HG02885 (cell line): ENCODE results near the gene GABRQ.

ENCODE experiments used
- ATAC-seq: cut with Tn5 transposase; IDR thresholded peaks from one replicate; pipeline ENCODE4 v1.9.1; 2021; ENCODE audit warnings: mild to moderate bottlenecking; ENCODE audit not compliant: unreplicated experiment, poor library complexity

The GABRQ gene

GRCh38 chrX:152637649-152638442, at the start of gene GABRQ:
TSS of gene GABRQ (plus strand) at chrX:152637895. CDS start at chrX:152638203, 308 bp downstream.
- no peak for ATAC-seq

- ATAC-seq, result no peak
Observed at GRCh38 chrX:152588206-152588605, 49.5 kb upstream of the GABRQ start.

- no peak for ATAC-seq
Observed at GRCh38 chrX:152600853-152601633, 36.7 kb upstream of the GABRQ start.

- ATAC-seq, result no peak
Observed at GRCh38 chrX:152601848-152602616, 35.7 kb upstream of the GABRQ start.

- ATAC-seq, result no peak
Observed at GRCh38 chrX:152614791-152615190, 22.9 kb upstream of the GABRQ start.

- ATAC-seq, result no peak
Observed at GRCh38 chrX:152619897-152620296, 17.8 kb upstream of the GABRQ start.

GRCh38 chrX:152632445-152633097, 5.1 kb upstream of the GABRQ start:
- ATAC-seq, result peak; percentile 69

- ATAC-seq, result peak; percentile 67
Observed at GRCh38 chrX:152635941-152636340, 1.8 kb upstream of the GABRQ start.

GRCh38 chrX:152638443-152638904, 779 bp downstream of the GABRQ start:
- no peak for ATAC-seq

- ATAC-seq, result no peak
Observed at GRCh38 chrX:152639426-152639825, 1.7 kb downstream of the GABRQ start.

GRCh38 chrX:152640034-152640818, 2.5 kb downstream of the GABRQ start:
- ATAC-seq, result no peak

- no peak for ATAC-seq
Observed at GRCh38 chrX:152641256-152641875, 3.7 kb downstream of the GABRQ start.

- peak; percentile 58 for ATAC-seq
Observed at GRCh38 chrX:152641996-152642395, 4.3 kb downstream of the GABRQ start.

GRCh38 chrX:152642931-152643564, 5.4 kb downstream of the GABRQ start:
- no peak for ATAC-seq

GRCh38 chrX:152646961-152647360, 9.3 kb downstream of the GABRQ start:
- ATAC-seq, result peak; percentile 61

- no peak for ATAC-seq
Observed at GRCh38 chrX:152647978-152648377, 10.3 kb downstream of the GABRQ start.

- no peak for ATAC-seq
Observed at GRCh38 chrX:152652060-152652459, 14.4 kb downstream of the GABRQ start.

- ATAC-seq, result no peak
Observed at GRCh38 chrX:152652467-152652866, 14.8 kb downstream of the GABRQ start.
